Peyer's patch (tissue), 4 donors: ENCODE data around the gene IFNB1.

ENCODE experiments used
- POLR2A ChIP-seq, 2 donors: fragments of 450-650 bp; IDR thresholded peaks; one replicate each; pipeline ENCODE4 v1.5.1; 2017; ENCODE audit warnings: antibody characterized with exemption in 2 of 2, mild to moderate bottlenecking in 2 of 2, moderate library complexity in 2 of 2
- TF ChIP-seq, protein P1 (sequence below), 6 experiments: fragments of 450-650 bp in 4 of 6; fragments of 200-600 bp in 2 of 6; sonication (generic) in 1 of 6; IDR thresholded peaks; one replicate each; pipeline ENCODE4 v1.5.1; 2017 to 2019; ENCODE audit warnings: antibody characterized with exemption in 6 of 6, mild to moderate bottlenecking in 3 of 6, moderate library complexity in 1 of 6

DNA sequence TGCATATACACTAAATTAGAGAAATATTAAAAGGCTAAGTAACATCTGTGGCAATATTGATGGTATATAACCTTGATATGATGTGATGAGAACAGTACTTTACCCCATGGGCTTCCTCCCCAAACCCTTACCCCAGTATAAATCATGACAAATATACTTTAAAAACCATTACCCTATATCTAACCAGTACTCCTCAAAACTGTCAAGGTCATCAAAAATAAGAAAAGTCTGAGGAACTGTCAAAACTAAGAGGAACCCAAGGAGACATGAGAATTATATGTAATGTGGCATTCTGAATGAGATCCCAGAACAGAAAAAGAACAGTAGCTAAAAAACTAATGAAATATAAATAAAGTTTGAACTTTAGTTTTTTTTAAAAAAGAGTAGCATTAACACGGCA is 7.3 kb upstream of the IFNB1 start:
- TF ChIP-seq, protein P1, sequence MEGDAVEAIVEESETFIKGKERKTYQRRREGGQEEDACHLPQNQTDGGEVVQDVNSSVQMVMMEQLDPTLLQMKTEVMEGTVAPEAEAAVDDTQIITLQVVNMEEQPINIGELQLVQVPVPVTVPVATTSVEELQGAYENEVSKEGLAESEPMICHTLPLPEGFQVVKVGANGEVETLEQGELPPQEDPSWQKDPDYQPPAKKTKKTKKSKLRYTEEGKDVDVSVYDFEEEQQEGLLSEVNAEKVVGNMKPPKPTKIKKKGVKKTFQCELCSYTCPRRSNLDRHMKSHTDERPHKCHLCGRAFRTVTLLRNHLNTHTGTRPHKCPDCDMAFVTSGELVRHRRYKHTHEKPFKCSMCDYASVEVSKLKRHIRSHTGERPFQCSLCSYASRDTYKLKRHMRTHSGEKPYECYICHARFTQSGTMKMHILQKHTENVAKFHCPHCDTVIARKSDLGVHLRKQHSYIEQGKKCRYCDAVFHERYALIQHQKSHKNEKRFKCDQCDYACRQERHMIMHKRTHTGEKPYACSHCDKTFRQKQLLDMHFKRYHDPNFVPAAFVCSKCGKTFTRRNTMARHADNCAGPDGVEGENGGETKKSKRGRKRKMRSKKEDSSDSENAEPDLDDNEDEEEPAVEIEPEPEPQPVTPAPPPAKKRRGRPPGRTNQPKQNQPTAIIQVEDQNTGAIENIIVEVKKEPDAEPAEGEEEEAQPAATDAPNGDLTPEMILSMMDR (IDR thresholded peaks at IDR 0.05), result no peak
- no peak for TF ChIP-seq POLR2A (IDR thresholded peaks at IDR 0.05)
